ENCODE results near the gene TAF8. TPM values are rescaled to one million over a fixed set of nuclear protein-coding genes. Genes with fewer than 3 reads are reported as not detected.

Gene TAF8
- total RNA-seq, 2 experiments from 2014 or later = 40.0 to 42.3 TPM

GRCh38 chr6:42135722-42136121 lies 85.4 kb downstream of the TAF8 start:
- POLR2A ChIA-PET = no interaction called here
- Mint-ChIP-seq H3K27ac (no peak overlapping the region), H3K4me1 (ENCODE audit: low read depth) (peaks cover 11% of the 10 kb centered on the region)

GRCh38 chr6:42136508-42137193 lies 86.3 kb downstream of the TAF8 start:
- Mint-ChIP-seq H3K9me3 (no peaks in the 10 kb centered on the region), H3K27ac (peak overlapping the region; percentile 12), H3K27me3 (peaks cover 13% of the 10 kb centered on the region), H3K4me3 (peak overlapping the region; percentile 37), H3K36me3 (ENCODE audit: low read depth) (no peaks in the 10 kb centered on the region), H3K4me1 (ENCODE audit: low read depth) (peaks cover 11% of the 10 kb centered on the region)
- ATAC-seq = peak; percentile 86
- intact Hi-C loops (cut with micrococcal nuclease) = no loop called here
- peak; percentile 78 for DNase-seq
- TF ChIP-seq CTCF (IDR thresholded peaks at IDR 0.05) = no peak
- ChIA-PET POLR2A (no interaction called here), CTCF (interaction anchor here (0.8 to 4.3 kb wide), 14 partner anchors 15 to 418 kb away, joined by 3 to 20 read pairs (median 4); partner anchors contain the start of gene GUCA1B)

More at GRCh38 chr6:42135722-42136121, 85.4 kb downstream of the TAF8 start:
- ATAC-seq = no peak
- CTCF ChIA-PET = interaction anchor here (0.8 to 2.2 kb wide), 2 partner anchors 39 to 412 kb away, joined by 3 to 5 read pairs; no protein-coding TSS in a partner anchor
- no peaks in the 10 kb centered on the region for H3K36me3 Mint-ChIP-seq (ENCODE audit: low read depth)
- no peaks in the 10 kb centered on the region for H3K9me3 Mint-ChIP-seq
- intact Hi-C loops (cut with micrococcal nuclease) = no loop called here
- no peak overlapping the region for H3K4me3 Mint-ChIP-seq
- DNase-seq = no peak
- TF ChIP-seq CTCF (IDR thresholded peaks at IDR 0.05) = no peak
- H3K27me3 Mint-ChIP-seq = peaks cover 5% of the 10 kb centered on the region

Other genes with a start within 250 kb of the TAF8 start
- gene USP49, start 155.1 kb upstream of the TAF8 start, total RNA-seq = 1 to 10 TPM; 5.7 to 5.9 TPM
- 10 to 100 TPM; 23.4 to 28.0 TPM for gene MED20, start 129.4 kb upstream of the TAF8 start, total RNA-seq
- gene BYSL, start 129.0 kb upstream of the TAF8 start, total RNA-seq = 10 to 100 TPM; 56.4 to 59.5 TPM
- 100 to 1,000 TPM; 457 to 459 TPM for gene CCND3, start 108.7 kb upstream of the TAF8 start, total RNA-seq
- gene C6orf132, start 92.1 kb downstream of the TAF8 start, total RNA-seq = under 1 TPM; 0.13 to 0.18 TPM
- under 1 TPM in 1 of 2 experiments, not detected in 1; 0.20 TPM for gene GUCA1A, start 122.8 kb downstream of the TAF8 start, total RNA-seq
- gene GUCA1B, start 144.4 kb downstream of the TAF8 start, total RNA-seq = 1 to 10 TPM; 1.9 to 2.6 TPM
- 10 to 100 TPM; 36.7 to 38.9 TPM for gene MRPS10, start 167.3 kb downstream of the TAF8 start, total RNA-seq

All from activated CD8-positive, alpha-beta T cell treated with anti-CD3 and anti-CD28 coated beads for 36 hours (primary cell).